Activated CD8-positive, alpha-beta memory T cell treated with anti-CD3 and anti-CD28 coated beads, Interleukin-2, amount 50 U/mL, for 48 hours (primary cell): Measurements from ENCODE around the gene RPL36.
A peak's percentile ranks its signal among the peaks of the same experiment; 100 is the strongest.
"Not testable (repeated sequence)": the region's sequence is repeated elsewhere in the genome, so short reads cannot be mapped to it uniquely, and the experiment has no call there.

Experiments used
- DNase-seq: peaks from one replicate; pipeline ENCODE4 v3.0.0-alpha.2; 2020

Gene RPL36

GRCh38 chr19:5707576-5708575, 17.8 kb downstream of the RPL36 start:
- DNase-seq = no peak

- no peak for DNase-seq
Observed at GRCh38 chr19:5711025-5711424, 20.9 kb downstream of the RPL36 start.

GRCh38 chr19:5711713-5712161, 21.6 kb downstream of the RPL36 start:
- no peak for DNase-seq

DNA sequence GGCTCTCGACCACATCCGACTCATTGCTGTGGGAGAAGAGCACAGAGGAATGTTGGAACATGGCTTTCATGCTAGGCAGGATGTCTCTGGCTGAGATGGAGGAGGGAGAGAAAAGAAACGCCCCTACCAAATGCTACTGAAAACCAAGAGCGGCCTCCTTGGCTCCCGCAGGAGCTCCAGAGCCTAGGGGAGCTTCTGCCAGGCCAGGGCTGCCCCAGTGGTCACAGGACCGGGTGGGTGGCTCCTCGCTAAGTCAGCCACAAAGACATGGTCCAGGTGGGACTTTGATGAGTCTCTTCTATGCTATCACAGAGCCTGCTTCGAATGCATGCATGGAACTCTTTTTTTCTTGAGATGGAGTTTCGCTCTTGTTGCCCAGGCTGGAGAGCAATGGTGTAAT, 23.1 kb downstream of the RPL36 start:
- no peak for DNase-seq

- no peak for DNase-seq
Observed at GRCh38 chr19:5714816-5715215, 24.7 kb downstream of the RPL36 start.

GRCh38 chr19:5717215-5717935, 27.3 kb downstream of the RPL36 start:
- DNase-seq = no peak

- peak; percentile 83 for DNase-seq
Observed at GRCh38 chr19:5718037-5718578, 28.0 kb downstream of the RPL36 start.

DNA sequence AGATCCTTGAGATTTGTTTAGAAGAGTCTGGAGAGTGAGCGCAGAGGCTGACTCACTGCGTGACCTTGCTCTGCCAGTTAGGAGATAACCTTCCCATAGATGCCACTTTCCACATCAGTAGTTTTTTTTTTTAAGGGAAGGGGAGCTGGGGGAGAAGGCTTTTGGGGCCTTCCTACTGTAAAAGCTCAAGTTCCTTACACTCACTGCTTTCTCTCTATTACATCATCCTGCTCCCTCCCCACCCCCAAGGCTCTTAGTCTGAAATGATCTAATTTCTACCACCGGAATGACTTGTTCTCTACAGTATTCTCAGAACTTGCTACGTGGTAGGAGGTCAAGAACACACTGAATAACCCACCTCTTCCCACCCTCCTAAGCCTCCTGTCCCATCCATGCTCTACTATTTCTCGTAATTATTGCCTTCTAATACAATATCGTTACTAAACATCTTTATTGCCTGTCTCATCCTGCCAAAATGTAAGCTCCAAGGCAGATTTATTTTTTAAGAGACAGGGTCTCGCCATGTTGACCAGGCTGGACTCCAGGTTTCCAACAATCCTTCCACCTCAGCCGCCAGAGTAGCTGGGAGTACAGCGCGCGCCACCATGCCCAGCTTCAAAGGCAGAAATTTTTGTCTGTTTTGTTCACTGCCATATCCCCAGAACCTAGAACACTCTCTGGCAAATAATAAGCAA, 28.6 kb downstream of the RPL36 start:
- DNase-seq = peak; percentile 60

DNA sequence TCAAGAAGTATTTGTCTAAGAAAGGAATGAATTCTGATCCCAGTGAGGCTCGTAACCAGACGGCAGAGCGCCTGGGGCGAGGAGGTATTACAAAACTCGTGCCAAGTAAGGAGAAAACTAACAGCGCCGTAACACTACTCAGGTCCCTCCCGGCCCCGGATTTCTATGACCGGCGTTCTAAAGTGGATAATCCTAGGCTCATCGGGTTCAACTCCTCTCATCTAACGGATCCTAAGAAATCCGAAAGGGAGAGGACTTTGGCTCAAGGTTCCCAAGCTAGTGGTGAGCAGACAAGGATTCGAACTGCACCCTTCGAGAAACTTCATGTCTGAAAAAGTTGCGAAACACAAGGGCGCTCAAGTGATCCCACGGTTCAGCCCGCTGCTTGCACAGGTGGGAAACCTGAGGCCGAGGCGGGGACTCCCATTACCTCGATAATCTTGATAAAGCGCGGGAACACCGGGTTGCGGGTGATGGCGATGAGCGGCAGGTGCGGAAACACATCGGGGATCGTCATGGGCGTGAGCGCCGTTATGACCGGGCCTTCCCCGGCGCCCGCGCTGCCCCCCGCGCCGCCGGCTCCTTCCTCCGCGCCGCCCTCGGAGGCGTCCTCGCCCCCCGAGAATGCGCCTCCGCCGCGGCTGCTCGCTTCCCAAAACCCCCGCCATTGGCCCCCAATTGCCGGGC, 29.3 kb downstream of the RPL36 start:
- peak; percentile 73 for DNase-seq

DNA sequence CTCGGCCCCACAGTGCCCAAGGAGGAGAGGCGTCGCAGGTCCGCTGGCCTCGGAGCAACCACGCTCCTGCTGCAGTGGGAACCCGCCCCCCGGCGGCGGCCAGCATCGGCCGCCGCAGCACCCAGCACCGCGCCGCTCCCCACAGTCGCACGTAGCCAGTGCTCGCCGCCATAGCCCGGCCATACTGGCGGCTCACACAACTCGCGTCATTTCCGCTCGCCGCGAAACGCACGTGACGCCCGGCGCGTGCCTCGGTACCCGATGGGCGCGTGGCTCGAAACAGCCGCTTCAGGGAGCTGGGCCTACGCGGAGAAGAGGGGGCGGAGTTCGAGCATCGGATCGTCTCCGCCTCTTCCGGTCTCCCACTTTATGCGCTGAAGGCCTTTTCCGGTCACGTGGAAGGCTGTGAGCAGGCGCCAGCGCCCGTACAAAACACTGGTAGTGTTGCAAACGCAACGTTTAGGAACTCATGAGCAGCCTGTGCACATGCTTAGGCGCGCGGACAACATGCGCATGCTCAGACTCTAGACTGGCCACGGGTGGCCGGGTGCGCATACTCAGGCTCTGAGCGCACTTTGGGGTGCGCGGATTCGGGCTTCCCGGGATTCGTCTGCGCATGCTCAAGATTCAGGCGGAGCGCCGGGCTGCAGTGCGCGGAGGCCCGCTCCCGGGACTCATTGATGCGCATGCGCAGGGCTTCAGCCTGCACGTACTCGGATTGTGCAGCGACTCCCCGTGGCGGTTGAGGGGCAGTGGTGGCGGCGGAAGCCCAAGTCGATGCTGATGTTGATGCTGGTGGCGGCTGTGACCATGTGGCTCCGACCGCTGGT, 30.1 kb downstream of the RPL36 start, which contains the start of the genes CATSPERD and LONP1:
Gene CATSPERD (plus strand): TSS at position 677 of the 830 bp plus-strand sequence. CDS start 101 bp downstream, at position 778.
Gene LONP1 (minus strand): TSS at position 186 of the 830 bp plus-strand sequence. CDS start 14 bp downstream, at position 172.
- DNase-seq = peak; percentile 99

DNA sequence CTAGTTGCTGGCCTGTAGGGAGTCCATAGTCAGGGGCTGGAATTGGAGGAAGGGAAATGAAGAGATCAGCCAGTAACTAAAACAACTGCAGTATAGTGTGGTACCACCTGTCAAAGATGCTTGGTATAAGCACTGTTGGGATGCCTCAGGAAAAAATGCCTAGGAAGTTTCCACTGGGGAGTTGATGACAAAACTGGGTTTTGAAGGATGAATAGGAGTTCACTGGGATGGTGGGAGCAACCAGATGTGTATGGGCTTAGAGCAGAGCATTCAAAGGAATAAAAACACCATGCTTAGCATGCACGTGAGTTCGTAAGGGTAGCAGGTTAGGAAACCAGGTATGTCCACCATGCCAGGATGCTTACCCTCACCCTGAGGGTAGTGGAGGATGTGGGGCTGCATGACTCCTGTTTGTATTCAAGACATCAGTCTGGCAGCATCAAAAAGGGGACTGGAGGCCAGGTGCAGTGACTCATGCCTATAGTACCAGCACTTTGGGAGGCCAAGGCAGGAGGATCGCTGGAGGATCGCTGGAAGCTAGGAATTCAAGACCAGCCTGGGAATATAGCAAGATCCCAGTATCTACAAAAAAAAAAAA, 37.5 kb downstream of the RPL36 start:
- no peak for DNase-seq

- DNase-seq = not testable (repeated sequence)
Observed at GRCh38 chr19:5733172-5733571, 43.1 kb downstream of the RPL36 start.

DNA sequence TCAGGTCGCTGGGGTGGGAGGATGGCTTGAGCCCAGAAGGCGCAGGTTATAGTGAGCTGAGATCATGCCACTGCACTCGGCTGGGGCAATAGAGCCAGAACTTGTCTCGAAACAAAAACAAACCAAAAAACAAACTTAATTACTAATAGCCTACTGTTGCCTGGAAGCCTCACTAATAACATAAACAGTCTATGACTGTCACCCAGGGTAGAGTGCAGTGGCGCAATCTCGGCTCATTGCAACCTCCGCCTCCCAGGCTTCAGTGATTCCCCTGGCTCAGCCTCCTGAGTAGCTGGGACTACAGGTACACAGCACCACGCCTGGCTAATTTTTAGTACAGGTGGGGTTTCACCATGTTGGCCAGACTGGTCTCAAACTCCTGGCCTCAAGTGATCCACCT, 48.3 kb downstream of the RPL36 start:
- no peak for DNase-seq
